Measurements from ENCODE around the gene TSC2. TPM values are rescaled to one million over a fixed set of nuclear protein-coding genes. Genes with fewer than 3 reads are reported as not detected.
"Not testable (repeated sequence)": the region's sequence is repeated elsewhere in the genome, so short reads cannot be mapped to it uniquely, and the experiment has no call there.

The TSC2 gene
- total RNA-seq, 6 donors from 2014 or later: 47.3 to 296 (median 118) TPM

GRCh38 chr16:2096853-2097595 lies 49.2 kb downstream of the TSC2 start:
- no peak for TF ChIP-seq POLR2A (IDR thresholded peaks at IDR 0.05)
- TF ChIP-seq EP300 (IDR thresholded peaks at IDR 0.05): no peak
- TF ChIP-seq, protein P1, sequence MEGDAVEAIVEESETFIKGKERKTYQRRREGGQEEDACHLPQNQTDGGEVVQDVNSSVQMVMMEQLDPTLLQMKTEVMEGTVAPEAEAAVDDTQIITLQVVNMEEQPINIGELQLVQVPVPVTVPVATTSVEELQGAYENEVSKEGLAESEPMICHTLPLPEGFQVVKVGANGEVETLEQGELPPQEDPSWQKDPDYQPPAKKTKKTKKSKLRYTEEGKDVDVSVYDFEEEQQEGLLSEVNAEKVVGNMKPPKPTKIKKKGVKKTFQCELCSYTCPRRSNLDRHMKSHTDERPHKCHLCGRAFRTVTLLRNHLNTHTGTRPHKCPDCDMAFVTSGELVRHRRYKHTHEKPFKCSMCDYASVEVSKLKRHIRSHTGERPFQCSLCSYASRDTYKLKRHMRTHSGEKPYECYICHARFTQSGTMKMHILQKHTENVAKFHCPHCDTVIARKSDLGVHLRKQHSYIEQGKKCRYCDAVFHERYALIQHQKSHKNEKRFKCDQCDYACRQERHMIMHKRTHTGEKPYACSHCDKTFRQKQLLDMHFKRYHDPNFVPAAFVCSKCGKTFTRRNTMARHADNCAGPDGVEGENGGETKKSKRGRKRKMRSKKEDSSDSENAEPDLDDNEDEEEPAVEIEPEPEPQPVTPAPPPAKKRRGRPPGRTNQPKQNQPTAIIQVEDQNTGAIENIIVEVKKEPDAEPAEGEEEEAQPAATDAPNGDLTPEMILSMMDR (IDR thresholded peaks at IDR 0.05): no peak
- no peak for TF ChIP-seq POLR2AphosphoS5 (IDR thresholded peaks at IDR 0.05)
- Histone ChIP-seq H3K9me3 (no peaks in the 10 kb centered on the region), H3K4me1 (peaks cover 0 to 3% (median 0%) of the 10 kb centered on the region in 4 donors), H3K36me3 (peaks cover 3 to 86% (median 64%) of the 10 kb centered on the region in 4 donors), H3K4me3 (no peak overlapping the region), H3K27me3 (no peaks in the 10 kb centered on the region), H3K27ac (no peak overlapping the region)
- DNase-seq (peak in 1 of 2 donors; percentile 88), ATAC-seq (ENCODE audit: low FRiP score in 2 of 2) (peak in 1 of 2 donors; percentile 26)
- 93% methylated on average over 23 of the region's 25 CpGs; no CpG with 5 or more reads in 1 of the 2 donors for WGBS, 2 donors

DNA sequence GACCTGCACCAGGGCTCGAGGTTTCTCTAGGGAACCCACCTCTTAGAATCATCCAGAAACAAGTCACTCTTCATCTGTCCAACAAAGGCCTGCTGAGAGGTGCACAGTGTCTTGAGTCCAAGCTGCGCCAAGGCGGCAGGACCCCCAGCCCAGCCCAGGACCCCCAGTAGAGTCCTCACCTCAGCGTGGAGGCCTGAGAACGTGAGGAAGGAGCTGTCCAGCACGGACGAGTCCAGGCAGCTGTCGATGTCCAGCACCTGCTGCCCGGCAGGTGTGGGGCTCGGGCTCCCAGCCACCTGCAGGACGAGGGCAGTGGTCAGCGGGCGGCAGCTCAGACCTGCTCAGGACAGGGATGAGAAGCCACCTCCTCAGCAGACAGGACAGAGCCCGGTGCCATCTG lies 49.9 kb downstream of the TSC2 start:
- H3K9me3 ChIP-seq; H3K4me3 ChIP-seq; DNase-seq; ATAC-seq (ENCODE audit: low FRiP score in 2 of 2); H3K27ac ChIP-seq; H3K27me3 ChIP-seq; H3K4me1 ChIP-seq: not testable (repeated sequence)
- WGBS, 2 donors: 98 to 100% methylated on average over 1 to 5 of the region's 14 CpGs
- H3K36me3 ChIP-seq: peaks cover under 1 to 84% (median 63%) of the 10 kb centered on the region in 4 donors

GRCh38 chr16:2101581-2101980 lies 53.8 kb downstream of the TSC2 start:
- WGBS, 2 donors: 88 to 98% methylated on average over 11 of the region's 16 CpGs
- peaks cover 0 to 73% (median 53%) of the 10 kb centered on the region in 4 donors for H3K36me3 ChIP-seq
- not testable (repeated sequence) for ATAC-seq (ENCODE audit: low FRiP score in 2 of 2); H3K27me3 ChIP-seq; DNase-seq; H3K4me3 ChIP-seq; H3K9me3 ChIP-seq; H3K4me1 ChIP-seq; H3K27ac ChIP-seq

- H3K4me3 ChIP-seq: no peak overlapping the region
- H3K9me3 ChIP-seq: no peaks in the 10 kb centered on the region
- H3K27ac ChIP-seq: no peak overlapping the region
- no peak for DNase-seq
- TF ChIP-seq POLR2AphosphoS5 (IDR thresholded peaks at IDR 0.05): no peak
- no peak for TF ChIP-seq POLR2A (IDR thresholded peaks at IDR 0.05)
- TF ChIP-seq EP300 (IDR thresholded peaks at IDR 0.05): no peak
- TF ChIP-seq, protein P1 (IDR thresholded peaks at IDR 0.05): no peak
- WGBS, 2 donors: 96% methylated on average over 16 of the region's 19 CpGs; no CpG with 5 or more reads in 1 of the 2 donors
- peaks cover 0 to 72% (median 45%) of the 10 kb centered on the region in 4 donors for H3K36me3 ChIP-seq
- H3K4me1 ChIP-seq: no peaks in the 10 kb centered on the region
- no peak for ATAC-seq (ENCODE audit: low FRiP score in 2 of 2)
- H3K27me3 ChIP-seq: no peaks in the 10 kb centered on the region
Observed at GRCh38 chr16:2102471-2102870, 54.7 kb downstream of the TSC2 start.

DNA sequence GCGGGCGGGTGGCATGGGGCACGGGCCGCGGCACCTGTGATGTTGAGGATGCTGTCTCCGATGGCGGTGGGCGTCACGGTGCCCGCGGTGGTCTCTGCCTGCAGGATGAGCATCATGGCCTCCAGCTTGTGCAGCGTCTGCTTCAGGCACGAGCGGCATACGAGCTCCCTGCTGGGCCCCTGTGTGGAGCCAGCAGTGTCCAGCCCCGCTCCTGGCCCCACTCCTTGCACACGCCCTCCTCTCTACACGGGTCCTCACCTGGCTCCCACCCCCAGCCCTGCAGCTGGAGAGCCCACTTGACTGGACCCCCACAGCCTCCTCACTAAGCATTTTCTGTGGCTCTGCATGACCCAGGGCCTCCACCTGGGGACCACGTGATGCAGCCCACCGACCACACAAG lies 56.7 kb downstream of the TSC2 start:
- DNase-seq: peak in 1 of 2 donors; percentile 14
- peaks cover 0 to 81% (median 53%) of the 10 kb centered on the region in 4 donors for H3K36me3 ChIP-seq
- ATAC-seq (ENCODE audit: low FRiP score in 2 of 2): peak in 1 of 2 donors; percentile 63
- H3K27me3 ChIP-seq, H3K27ac ChIP-seq, H3K4me3 ChIP-seq, H3K4me1 ChIP-seq, H3K9me3 ChIP-seq: not testable (repeated sequence)
- WGBS, 2 donors: 83% methylated on average over 4 of the region's 20 CpGs; no CpG with 5 or more reads in 1 of the 2 donors

DNA sequence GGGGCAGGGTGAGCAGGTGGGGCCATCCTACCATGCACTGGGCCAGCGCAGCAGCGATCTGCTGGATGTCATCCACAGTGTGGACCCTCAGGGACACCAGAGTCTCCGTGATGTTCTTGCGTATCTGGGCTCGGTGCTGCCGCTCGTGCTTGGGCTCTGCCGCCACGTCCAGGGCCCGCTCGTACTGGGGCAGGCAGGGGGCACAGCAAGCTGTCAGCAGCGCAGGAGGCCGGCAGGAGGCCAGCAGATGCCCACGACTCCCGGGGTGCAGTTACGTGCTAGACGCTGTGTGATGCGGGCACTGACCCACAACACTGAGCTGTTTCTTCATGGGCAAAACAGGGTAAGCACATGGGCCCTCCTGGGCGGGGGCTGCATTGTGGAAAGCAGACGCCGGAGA lies 57.5 kb downstream of the TSC2 start:
- peak in 1 of 2 donors; percentile 56 for DNase-seq
- not testable (repeated sequence) for H3K27ac ChIP-seq; H3K27me3 ChIP-seq; H3K9me3 ChIP-seq; H3K4me3 ChIP-seq; H3K4me1 ChIP-seq; ATAC-seq (ENCODE audit: low FRiP score in 2 of 2)
- WGBS, 2 donors: 96 to 100% methylated on average over 4 to 15 of the region's 21 CpGs
- H3K36me3 ChIP-seq: peaks cover 0 to 81% (median 53%) of the 10 kb centered on the region in 4 donors

GRCh38 chr16:2105769-2106168 lies 58.0 kb downstream of the TSC2 start:
- not testable (repeated sequence) for H3K9me3 ChIP-seq; H3K27me3 ChIP-seq; DNase-seq; H3K4me3 ChIP-seq; H3K27ac ChIP-seq; ATAC-seq (ENCODE audit: low FRiP score in 2 of 2); H3K4me1 ChIP-seq
- H3K36me3 ChIP-seq: peaks cover under 1 to 81% (median 53%) of the 10 kb centered on the region in 4 donors
- WGBS, 2 donors: 87% methylated on average over 6 to 17 of the region's 22 CpGs

GRCh38 chr16:2106211-2106610 lies 58.4 kb downstream of the TSC2 start:
- H3K27ac ChIP-seq; H3K27me3 ChIP-seq; H3K4me1 ChIP-seq; ATAC-seq (ENCODE audit: low FRiP score in 2 of 2); H3K4me3 ChIP-seq; H3K9me3 ChIP-seq: not testable (repeated sequence)
- DNase-seq: peak in 1 of 2 donors; percentile 81
- 97% methylated on average over 19 of the region's 38 CpGs; no CpG with 5 or more reads in 1 of the 2 donors for WGBS, 2 donors
- peaks cover 5 to 81% (median 56%) of the 10 kb centered on the region in 4 donors for H3K36me3 ChIP-seq

DNA sequence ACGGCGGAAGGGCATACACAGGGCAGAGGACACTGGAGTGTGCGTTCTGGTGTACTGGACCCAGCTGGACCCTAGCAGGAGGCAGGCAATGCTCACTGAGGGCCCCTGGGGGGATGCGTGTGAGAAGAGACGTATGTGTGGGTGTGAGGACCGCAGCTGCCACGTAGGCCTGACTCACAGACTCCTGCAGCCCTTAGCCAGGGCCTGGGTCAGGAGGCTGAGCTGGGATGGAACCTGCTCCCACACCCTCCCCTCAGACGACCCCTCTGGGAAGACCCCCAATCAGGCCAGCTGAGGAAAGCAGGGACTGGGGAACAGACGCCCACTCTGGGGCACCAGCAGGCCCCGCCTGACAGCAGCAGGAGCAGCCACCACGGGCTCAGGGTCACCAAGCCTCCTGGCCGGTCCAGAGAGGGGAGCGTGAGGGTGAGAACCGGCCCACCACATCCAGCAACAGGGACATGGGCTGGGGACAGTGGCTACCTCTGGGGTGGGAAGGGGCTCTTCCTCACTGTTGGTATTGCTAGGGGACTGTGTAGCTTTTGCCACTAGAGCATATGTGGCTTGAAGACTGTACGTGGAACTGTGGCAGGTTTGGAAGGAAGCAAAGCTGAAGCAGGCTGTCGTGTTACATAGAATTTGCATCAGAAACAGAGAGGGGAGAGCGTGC lies 59.5 kb downstream of the TSC2 start:
- H3K9me3 ChIP-seq; H3K27me3 ChIP-seq; ATAC-seq (ENCODE audit: low FRiP score in 2 of 2); H3K4me1 ChIP-seq; H3K4me3 ChIP-seq; H3K27ac ChIP-seq: not testable (repeated sequence)
- peaks cover 5 to 87% (median 62%) of the 10 kb centered on the region in 4 donors for H3K36me3 ChIP-seq
- 90% methylated on average over 7 to 14 of the region's 17 CpGs for WGBS, 2 donors
- DNase-seq: peak in 1 of 2 donors; percentile 53

DNA sequence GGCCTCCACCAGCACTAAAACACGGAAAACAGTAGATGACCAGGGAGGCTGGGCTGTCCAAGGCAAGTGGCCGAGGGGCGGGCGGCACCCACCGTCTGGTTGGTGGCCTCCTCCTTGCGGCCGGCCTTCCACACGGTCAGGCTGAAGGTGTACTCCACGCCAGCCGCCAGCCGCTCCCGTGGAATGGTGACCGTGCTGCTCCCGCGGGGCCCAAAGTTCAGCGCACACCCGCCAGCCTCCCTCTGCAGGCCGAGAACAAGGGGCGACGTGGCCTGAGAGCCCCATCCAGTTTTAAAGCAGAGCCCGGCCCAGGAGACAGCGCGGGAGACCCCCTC lies 60.0 kb downstream of the TSC2 start:
- H3K36me3 ChIP-seq: peaks cover 5 to 87% (median 64%) of the 10 kb centered on the region in 4 donors
- WGBS, 2 donors: 87 to 96% methylated on average over 7 to 15 of the region's 23 CpGs
- H3K4me3 ChIP-seq: not testable (repeated sequence)

More for the DNA sequence above, 60.0 kb downstream of the TSC2 start:
- ATAC-seq (ENCODE audit: low FRiP score in 2 of 2) (peak; percentile 9 to 38), DNase-seq (peak in 1 of 2 donors; percentile 53)
- H3K27ac ChIP-seq, H3K9me3 ChIP-seq, H3K4me1 ChIP-seq, H3K27me3 ChIP-seq: not testable (repeated sequence)

Measured in upper lobe of left lung (tissue), 6 donors.